ENCODE results near the gene PHGDH. TPM values are rescaled to one million over a fixed set of nuclear protein-coding genes. Genes with fewer than 3 reads are reported as not detected.

Gene PHGDH
- total RNA-seq, 1 experiment from 2014 or later = 592 TPM

DNA sequence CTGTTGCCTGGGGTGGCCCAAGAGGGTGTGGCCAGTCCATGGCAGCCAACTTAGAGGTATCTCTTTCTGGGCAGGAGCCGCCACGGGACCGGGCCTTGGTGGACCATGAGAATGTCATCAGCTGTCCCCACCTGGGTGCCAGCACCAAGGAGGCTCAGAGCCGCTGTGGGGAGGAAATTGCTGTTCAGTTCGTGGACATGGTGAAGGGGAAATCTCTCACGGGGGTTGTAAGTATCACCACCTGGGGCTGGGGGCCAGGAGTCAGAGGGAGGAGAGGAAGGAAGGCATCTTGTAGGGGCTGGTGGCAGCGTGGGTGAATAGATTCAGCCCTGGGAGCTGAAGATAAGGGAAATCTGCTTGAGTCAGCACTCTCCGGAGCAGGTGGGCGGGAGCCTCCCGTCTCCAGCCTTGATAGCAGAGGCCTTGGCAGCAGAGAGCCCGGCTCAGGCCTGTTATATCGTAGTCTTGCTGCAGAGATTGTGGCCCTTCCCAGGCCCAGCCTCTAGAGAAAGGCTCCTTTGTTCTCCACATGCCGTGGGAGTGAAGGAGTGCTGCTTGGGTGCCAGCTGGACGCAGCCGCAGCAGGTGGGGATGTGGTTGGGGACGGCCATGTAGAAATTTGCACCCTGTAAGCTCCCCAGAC, 25.4 kb downstream of the PHGDH start:
- ChIA-PET CTCF (interaction anchor here (1.3 kb wide), 1 partner anchor 126 kb away, joined by 3 read pairs; no protein-coding TSS in a partner anchor), POLR2A (no interaction called here)
- DNase-seq (ENCODE audit: low spot score) = no peak
- Mint-ChIP-seq H3K4me1 (no peaks in the 10 kb centered on the region), H3K27me3 (ENCODE audit: low read depth) (no peaks in the 10 kb centered on the region), H3K4me3 (no peak overlapping the region), H3K36me3 (peaks cover 88% of the 10 kb centered on the region), H3K27ac (0 out of 2 replicates have a peak overlapping the region, but pooled peaks have one; percentile 41), H3K9me3 (no peaks in the 10 kb centered on the region)
- ATAC-seq = no peak
- TF ChIP-seq HMGA2 (CRISPR knock-in tag; IDR thresholded peaks at IDR 0.05) (no peak), SOX15 (CRISPR knock-in tag; IDR thresholded peaks at IDR 0.05) (no peak), SMAD4 (CRISPR knock-in tag; IDR thresholded peaks at IDR 0.05) (no peak), ZNF317 (CRISPR knock-in tag; IDR thresholded peaks at IDR 0.05; ENCODE audit: borderline replicate concordance, low read depth) (no peak), NFATC4 (CRISPR knock-in tag; IDR thresholded peaks at IDR 0.05) (no peak), RELA (CRISPR knock-in tag; IDR thresholded peaks at IDR 0.05; ENCODE audit: borderline replicate concordance) (no peak), NR1H2 (CRISPR knock-in tag; IDR thresholded peaks at IDR 0.05) (no peak), ATF1 (CRISPR knock-in tag; IDR thresholded peaks at IDR 0.05) (no peak), GRHL2 (CRISPR knock-in tag; IDR thresholded peaks at IDR 0.05; ENCODE audit: insufficient replicate concordance, severe bottlenecking) (no peak), ZNF263 (CRISPR knock-in tag; IDR thresholded peaks at IDR 0.05; ENCODE audit: low read depth) (no peak), TP53 (CRISPR knock-in tag; IDR thresholded peaks at IDR 0.05) (no peak), MXD4 (CRISPR knock-in tag; IDR thresholded peaks at IDR 0.05; ENCODE audit: borderline replicate concordance) (no peak), ZNF232 (CRISPR knock-in tag; IDR thresholded peaks at IDR 0.05) (no peak), IRF2 (CRISPR knock-in tag; IDR thresholded peaks at IDR 0.05; ENCODE audit: borderline replicate concordance, low read depth) (no peak)
- TF ChIP-seq, protein P1, sequence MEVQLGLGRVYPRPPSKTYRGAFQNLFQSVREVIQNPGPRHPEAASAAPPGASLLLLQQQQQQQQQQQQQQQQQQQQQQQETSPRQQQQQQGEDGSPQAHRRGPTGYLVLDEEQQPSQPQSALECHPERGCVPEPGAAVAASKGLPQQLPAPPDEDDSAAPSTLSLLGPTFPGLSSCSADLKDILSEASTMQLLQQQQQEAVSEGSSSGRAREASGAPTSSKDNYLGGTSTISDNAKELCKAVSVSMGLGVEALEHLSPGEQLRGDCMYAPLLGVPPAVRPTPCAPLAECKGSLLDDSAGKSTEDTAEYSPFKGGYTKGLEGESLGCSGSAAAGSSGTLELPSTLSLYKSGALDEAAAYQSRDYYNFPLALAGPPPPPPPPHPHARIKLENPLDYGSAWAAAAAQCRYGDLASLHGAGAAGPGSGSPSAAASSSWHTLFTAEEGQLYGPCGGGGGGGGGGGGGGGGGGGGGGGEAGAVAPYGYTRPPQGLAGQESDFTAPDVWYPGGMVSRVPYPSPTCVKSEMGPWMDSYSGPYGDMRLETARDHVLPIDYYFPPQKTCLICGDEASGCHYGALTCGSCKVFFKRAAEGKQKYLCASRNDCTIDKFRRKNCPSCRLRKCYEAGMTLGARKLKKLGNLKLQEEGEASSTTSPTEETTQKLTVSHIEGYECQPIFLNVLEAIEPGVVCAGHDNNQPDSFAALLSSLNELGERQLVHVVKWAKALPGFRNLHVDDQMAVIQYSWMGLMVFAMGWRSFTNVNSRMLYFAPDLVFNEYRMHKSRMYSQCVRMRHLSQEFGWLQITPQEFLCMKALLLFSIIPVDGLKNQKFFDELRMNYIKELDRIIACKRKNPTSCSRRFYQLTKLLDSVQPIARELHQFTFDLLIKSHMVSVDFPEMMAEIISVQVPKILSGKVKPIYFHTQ (CRISPR knock-in tag; IDR thresholded peaks at IDR 0.05) = no peak
- TF ChIP-seq, protein P2, sequence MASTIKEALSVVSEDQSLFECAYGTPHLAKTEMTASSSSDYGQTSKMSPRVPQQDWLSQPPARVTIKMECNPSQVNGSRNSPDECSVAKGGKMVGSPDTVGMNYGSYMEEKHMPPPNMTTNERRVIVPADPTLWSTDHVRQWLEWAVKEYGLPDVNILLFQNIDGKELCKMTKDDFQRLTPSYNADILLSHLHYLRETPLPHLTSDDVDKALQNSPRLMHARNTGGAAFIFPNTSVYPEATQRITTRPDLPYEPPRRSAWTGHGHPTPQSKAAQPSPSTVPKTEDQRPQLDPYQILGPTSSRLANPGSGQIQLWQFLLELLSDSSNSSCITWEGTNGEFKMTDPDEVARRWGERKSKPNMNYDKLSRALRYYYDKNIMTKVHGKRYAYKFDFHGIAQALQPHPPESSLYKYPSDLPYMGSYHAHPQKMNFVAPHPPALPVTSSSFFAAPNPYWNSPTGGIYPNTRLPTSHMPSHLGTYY (CRISPR knock-in tag; IDR thresholded peaks at IDR 0.05) = no peak
- TF ChIP-seq, protein P3, sequence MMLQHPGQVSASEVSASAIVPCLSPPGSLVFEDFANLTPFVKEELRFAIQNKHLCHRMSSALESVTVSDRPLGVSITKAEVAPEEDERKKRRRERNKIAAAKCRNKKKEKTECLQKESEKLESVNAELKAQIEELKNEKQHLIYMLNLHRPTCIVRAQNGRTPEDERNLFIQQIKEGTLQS (CRISPR knock-in tag; conservative IDR thresholded peaks at IDR 0.05) = no peak
- TF ChIP-seq, protein P4, sequence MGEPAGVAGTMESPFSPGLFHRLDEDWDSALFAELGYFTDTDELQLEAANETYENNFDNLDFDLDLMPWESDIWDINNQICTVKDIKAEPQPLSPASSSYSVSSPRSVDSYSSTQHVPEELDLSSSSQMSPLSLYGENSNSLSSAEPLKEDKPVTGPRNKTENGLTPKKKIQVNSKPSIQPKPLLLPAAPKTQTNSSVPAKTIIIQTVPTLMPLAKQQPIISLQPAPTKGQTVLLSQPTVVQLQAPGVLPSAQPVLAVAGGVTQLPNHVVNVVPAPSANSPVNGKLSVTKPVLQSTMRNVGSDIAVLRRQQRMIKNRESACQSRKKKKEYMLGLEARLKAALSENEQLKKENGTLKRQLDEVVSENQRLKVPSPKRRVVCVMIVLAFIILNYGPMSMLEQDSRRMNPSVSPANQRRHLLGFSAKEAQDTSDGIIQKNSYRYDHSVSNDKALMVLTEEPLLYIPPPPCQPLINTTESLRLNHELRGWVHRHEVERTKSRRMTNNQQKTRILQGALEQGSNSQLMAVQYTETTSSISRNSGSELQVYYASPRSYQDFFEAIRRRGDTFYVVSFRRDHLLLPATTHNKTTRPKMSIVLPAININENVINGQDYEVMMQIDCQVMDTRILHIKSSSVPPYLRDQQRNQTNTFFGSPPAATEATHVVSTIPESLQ (CRISPR knock-in tag; IDR thresholded peaks at IDR 0.05) = no peak
- TF ChIP-seq, protein P5, sequence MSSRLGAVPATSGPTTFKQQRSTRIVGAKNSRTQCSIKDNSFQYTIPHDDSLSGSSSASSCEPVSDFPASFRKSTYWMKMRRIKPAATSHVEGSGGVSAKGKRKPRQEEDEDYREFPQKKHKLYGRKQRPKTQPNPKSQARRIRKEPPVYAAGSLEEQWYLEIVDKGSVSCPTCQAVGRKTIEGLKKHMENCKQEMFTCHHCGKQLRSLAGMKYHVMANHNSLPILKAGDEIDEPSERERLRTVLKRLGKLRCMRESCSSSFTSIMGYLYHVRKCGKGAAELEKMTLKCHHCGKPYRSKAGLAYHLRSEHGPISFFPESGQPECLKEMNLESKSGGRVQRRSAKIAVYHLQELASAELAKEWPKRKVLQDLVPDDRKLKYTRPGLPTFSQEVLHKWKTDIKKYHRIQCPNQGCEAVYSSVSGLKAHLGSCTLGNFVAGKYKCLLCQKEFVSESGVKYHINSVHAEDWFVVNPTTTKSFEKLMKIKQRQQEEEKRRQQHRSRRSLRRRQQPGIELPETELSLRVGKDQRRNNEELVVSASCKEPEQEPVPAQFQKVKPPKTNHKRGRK (CRISPR knock-in tag; IDR thresholded peaks at IDR 0.05; ENCODE audit: borderline replicate concordance) = no peak
